Hematopoietic multipotent progenitor cell treated with erythropoietin and hydrocortisone succinate and interleukin-3 and kit ligand, for 4 days (in vitro differentiated cells): ENCODE results near the gene OTOP1.
"Not testable (repeated sequence)": the region's sequence is repeated elsewhere in the genome, so short reads cannot be mapped to it uniquely, and the experiment has no call there.

Experiments
- DNase-seq: peaks from one replicate; pipeline ENCODE4 v3.0.0-alpha.2; 2015

OTOP1 gene, protein sequence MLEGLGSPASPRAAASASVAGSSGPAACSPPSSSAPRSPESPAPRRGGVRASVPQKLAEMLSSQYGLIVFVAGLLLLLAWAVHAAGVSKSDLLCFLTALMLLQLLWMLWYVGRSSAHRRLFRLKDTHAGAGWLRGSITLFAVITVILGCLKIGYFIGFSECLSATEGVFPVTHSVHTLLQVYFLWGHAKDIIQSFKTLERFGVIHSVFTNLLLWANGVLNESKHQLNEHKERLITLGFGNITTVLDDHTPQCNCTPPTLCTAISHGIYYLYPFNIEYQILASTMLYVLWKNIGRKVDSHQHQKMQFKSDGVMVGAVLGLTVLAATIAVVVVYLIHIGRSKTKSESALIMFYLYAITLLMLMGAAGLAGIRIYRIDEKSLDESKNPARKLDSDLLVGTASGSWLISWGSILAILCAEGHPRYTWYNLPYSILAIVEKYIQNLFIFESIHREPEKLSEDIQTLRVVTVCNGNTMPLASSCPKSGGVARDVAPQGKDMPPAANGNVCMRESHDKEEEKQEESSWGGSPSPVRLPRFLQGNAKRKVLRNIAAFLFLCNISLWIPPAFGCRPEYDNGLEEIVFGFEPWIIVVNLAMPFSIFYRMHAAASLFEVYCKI

DNA sequence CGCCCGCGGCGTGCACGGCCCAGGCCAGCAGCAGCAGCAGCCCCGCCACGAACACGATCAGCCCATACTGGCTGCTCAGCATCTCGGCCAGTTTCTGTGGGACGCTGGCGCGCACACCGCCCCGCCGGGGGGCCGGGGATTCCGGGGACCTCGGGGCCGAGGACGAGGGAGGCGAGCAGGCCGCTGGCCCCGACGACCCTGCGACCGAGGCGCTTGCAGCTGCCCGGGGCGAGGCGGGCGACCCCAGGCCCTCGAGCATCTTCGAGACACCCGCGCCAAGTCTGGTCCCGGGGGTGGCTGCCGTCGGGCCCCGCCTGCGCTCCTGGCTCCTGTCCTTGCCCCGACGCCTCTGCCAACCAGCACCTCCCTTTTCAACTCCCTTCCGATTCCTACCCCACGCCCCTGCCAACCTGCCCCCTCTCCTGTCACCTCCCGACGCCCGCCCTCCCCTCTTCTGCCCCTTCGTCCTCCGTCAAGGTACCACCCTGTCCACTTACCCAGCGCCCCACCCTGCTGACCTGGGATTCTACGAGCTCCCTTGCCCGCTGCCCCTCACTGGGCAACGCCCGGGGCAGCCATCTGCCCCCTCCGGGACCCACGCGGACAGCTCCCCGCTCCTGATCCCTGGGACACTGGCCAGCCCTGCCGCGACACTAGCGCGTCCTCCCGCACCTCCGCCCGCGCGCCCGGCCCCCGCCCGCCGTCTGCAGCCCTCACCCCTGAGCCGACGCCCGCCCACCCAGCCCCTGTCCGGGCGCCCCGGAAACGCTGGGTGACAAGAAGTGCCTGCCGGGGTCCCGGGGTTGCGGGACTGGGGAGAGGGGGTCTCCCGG, at the start of gene OTOP1:
Gene OTOP1, minus strand, starts transcription at position 324 of the 833 bp plus-strand sequence. Its CDS starts 65 bp downstream, at position 259.
- no peak for DNase-seq

DNA sequence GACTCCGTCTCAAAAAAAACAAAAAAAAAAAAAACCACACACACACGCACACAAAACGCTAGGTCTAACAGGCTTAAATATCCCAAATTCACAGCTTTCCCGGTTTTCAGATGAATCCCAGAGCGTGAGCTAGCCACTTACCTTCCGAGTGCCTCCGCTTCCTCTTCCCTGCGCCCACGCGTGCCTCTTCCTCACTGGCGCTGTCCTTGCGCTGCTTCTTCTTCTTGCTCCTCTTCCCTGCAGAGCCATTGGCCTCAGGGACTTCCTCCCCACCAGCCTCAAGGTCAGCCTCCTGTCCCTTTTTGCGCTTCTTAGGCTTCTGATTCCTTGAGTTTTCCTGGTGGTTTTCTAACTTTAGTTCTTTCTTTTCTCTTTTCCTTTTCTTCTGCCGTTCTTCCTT, 47.5 kb upstream of the OTOP1 start:
- DNase-seq, result no peak

DNA sequence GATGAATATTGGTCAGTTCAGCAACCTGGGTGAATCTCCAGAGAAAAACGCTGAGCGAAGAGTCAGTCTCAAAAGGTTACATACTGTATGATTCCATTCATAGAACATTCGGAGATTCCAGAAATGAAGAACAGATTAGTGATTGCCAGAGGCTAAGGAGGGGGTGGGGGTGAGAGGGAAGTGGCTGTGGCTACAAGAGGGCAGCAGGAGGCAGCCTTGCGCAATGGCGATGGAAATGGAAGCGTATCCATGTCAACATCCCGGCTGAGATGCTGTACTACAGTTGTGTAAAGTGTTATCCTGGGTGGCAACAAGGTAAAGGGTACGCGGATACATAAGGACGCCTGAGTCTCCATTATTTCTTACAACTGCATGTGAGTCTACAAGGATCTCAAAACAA, 45.2 kb upstream of the OTOP1 start:
- DNase-seq, result no peak

DNA sequence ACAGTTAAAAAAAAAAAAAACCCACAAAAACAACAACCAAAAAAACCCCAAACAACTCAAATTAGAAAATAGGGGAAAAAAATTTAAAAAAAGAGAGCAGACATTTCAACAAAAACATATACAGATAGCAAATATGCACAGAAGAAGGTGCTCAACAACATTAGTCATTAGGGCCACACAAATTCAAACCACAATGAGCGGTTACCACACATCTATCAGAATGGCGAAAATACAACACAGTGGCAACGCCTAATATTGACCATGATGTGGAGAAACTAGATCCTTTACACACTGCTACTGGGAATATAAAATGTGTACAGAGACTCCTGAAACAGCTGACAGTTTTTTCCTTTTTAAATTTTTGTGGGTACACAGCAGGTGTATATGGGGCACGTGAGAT, 43.8 kb upstream of the OTOP1 start:
- DNase-seq, result no peak

DNA sequence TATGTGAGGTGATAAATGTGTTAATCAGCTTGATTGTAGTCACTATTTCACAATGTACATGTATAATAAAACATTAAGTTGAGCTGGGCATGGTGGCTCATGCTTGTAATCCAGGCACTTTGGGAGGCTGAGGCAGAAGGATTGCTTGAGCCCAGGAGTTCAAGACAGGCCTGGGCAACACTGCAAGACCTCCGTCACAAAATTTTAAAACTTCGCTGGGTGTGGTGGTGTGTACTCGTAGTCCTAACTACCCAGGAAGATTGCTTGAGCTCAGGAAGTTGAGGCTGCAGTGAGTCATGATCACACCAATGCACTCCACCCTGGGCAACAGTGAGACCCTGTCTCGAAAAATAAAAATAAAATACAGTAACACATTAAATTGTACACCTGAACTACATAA, 43.1 kb upstream of the OTOP1 start:
- DNase-seq, result no peak

DNA sequence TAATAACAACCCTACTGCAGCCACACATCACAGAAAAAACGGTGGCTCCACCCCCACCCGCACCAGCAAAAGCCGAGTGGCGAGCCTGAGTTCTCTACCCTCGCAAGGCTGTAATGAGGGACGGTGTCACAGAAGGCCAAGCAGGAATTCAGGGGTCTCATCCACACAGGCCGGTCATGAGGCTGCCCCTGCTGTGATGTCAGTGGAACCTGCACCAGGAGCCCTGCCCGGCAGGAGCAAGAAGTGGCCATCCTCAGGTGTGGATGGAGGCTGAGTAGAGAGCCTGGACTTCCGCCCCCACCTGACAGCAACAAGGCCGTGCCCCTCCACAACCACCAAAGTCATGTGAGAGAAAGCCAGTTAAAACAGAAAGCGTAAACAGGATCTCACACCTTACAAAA, 42.6 kb upstream of the OTOP1 start:
- no peak for DNase-seq

DNA sequence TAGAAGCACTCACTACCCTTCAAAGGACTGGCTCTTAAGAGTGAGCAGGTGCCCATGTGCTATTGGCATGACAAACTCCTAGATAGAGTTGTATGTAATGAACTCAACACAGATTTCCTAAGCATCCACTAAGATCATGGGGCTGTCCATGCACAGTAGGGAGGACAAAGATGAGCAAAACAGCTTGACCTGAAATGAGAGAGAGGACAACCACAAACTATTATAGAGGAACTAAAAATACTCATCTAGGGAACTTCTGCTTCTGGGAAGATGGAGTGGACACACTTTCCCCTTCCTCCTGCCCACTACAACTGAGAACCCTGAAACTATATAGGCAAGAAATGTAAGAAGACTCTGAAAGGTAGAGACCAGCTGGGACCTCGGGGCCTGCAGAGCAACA, 42.0 kb upstream of the OTOP1 start:
- DNase-seq, result no peak

DNA sequence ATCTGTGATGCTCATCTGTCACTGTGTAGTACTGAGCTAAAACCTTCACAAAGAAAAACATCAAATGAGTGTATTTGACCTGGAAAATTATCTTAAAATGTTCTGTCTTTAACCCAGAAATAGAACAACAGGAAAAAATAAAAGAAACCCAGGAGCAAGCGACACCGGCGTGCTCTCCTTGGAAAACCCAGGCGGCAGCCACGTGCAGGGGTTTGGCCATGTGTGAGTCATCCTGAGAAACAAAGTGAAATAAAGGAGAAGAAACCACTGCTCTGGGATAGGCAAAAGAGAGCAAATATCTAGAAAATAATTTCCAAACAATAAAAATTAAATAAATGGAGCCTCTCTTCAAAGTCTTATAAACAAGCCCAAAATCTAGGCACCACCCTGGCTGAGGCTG, 41.3 kb upstream of the OTOP1 start:
- DNase-seq, result no peak

DNA sequence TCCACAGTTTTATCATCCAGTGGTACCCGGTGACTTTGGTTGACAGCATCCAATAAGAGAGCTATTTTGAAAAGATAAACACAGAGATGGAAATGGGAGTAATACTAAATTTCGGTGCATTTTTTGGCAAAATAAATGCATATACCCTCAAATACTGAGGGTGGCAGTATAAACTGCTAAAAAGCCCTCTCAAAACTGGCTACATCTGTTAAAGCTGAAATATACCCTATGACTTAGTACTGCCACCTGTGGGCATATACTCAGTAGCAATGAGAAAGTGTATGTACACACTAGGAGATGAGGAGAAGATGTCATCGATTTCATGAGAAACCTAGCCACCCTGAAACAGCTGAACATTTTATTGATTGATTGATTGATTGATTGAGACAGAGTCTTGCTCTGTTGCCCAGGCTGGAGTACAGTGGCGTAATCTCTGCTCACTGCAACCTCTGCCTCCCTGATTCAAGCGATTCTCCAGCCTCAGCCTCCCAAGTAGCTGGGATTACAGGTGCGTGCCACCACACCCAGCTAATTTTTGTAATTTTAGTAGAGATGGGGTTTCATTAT, 33.5 kb upstream of the OTOP1 start:
- peak; percentile 91 for DNase-seq

DNA sequence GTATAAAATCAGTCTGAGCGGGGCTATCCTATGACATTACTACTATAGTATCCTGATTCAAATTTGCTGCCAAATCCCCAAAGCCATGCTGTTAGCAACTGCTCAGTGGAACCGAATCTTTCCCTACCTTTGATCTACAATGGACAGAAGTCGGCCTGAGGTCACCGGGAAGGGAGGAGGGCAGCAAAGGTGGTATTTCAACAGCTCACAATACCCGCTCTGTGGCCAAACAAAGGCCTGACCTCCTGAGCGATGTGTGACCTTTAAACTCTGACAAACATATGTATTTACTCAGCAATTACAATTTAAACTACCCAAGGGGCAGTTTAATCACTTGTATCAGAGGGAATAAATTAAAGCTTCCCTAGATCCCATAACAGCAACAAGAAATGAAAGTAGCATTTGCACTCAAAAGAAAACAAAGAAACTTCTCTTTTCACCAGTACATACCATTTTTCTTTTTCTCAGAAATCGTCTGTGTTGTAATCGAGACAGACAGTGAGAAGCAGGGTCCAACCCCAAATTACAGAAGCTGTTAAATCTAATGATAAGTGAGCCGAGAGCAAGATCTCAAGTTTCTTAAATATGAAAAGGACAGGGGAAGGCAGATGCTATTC, 32.9 kb upstream of the OTOP1 start:
- peak; percentile 36 for DNase-seq

DNA sequence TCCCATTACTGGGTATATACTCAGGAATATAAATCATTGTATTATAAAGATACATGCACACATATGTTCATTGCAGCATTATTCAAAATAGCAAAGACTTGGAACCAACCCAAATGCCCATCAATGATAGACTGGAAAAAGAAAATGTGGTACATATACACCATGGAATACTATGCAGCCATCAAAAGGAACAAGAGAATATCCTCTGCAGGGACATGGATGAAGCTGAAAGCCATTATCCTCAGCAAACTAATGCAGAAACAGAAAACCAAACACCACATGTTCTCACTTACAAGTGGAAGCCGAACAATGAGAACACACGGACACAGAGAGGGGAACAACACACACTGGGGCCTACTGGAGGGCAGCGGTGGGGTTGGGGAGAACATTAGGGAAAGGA, 31.0 kb upstream of the OTOP1 start:
- not testable (repeated sequence) for DNase-seq

DNA sequence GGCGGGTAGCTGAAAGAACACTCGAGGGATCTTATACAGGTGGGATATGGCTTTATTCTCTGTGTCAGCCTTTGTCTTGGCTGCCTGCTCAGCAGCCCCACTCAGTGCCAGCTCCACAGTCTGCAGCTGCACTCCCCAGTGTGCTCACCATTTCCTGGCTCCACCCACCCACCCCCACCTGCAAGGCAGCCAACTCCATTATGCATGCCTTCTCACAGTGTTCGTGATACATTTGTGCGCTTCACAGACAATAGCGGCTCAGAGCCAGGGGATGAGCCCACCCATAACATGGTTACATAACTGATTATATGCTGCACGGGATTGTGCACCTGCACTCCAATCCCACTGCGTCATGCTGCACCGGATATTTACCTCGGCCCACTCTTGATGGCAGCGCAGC, 30.1 kb upstream of the OTOP1 start:
- peak; percentile 15 for DNase-seq

DNA sequence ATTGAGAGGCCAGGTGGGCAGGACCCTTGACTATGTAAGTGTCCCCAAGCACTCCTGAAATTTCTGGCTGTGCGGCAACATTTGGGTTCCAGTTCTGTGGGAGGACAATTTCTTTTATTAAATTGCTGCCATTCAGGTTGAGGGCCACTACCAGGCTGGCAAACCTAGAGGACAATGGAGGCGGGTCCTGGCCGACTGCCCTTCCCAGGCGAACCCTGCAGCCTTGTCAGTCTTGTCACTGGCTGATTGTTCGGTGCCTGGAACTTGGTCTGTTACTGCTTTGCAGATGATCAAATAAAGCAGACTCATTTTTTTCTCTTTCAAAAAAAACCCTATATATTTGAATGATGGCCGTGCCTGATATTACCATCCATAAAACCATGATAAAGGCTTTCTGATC, 27.9 kb upstream of the OTOP1 start:
- DNase-seq, result no peak

DNA sequence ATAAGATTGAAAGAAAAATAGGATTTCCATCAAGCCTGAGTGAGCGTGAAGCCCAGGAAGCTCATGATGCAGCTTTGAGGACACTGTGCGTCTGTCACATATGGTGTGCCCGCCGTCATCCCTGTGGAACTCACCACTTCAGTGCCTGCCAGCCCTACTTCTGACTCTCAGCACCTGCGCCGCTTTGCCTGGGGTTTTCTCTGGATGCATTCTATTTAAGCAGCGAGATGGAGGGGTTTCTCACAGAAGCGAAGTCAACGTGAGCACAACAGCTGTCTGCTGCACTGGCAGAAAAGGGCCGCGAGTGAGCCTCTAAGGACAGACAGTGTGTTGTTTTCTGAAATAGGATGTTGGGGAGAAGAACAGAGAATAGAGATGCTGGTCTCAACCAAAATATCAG, 27.5 kb upstream of the OTOP1 start:
- DNase-seq, result no peak

DNA sequence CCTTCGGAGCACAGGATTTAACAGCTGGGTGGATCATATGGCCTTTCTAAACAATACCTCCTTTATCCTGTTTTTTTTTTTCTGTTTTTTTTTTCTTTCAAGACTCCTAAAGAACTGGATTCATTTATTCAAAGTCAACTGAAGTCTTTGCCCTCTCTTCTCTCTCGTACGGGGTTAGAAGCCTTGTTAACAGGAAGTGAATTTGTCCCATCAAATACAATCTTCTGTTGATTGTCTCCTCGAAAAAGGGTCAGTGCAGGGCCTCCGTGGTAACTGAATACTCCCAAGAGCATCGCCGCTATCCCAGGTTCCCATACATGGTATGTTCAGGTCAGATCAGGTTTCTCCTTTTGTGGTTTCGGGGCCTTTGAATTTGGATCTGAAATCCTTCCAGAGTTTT, 23.1 kb upstream of the OTOP1 start:
- no peak for DNase-seq

DNA sequence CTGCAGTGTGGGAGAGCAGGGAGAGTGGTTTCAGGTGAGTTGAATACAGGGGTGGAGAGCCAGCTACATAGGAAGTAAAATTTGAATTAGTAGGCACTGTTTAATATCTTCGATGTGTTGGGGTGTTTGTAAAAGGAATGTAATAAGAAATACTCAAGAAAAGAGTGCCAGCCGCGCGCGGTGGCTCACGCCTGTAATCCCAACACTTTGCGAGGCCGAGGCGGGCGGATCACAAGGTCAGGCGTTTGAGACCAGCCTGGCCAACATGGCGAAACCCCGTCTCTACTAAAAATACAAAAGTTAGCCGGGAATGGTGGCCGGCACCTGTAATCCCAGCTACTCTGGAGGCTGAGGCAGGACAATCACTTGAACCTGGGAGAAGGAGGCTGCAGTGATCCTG, 22.6 kb upstream of the OTOP1 start:
- not testable (repeated sequence) for DNase-seq

DNA sequence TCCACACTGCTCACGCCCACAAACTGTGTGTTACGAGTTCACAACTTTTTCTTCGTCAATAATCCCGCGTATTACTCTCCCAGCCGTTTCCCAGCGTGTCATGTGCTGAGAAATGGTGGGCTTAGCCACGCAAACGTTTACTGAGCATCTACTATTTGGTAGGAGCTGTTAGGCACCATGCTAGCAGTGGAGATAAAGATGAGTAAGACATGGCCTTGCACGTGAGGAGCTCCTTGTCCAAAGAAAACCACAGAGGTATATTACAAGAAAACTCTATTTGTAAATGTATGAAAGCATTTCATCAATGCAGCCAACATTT, 22.1 kb upstream of the OTOP1 start:
- peak; percentile 34 for DNase-seq

DNA sequence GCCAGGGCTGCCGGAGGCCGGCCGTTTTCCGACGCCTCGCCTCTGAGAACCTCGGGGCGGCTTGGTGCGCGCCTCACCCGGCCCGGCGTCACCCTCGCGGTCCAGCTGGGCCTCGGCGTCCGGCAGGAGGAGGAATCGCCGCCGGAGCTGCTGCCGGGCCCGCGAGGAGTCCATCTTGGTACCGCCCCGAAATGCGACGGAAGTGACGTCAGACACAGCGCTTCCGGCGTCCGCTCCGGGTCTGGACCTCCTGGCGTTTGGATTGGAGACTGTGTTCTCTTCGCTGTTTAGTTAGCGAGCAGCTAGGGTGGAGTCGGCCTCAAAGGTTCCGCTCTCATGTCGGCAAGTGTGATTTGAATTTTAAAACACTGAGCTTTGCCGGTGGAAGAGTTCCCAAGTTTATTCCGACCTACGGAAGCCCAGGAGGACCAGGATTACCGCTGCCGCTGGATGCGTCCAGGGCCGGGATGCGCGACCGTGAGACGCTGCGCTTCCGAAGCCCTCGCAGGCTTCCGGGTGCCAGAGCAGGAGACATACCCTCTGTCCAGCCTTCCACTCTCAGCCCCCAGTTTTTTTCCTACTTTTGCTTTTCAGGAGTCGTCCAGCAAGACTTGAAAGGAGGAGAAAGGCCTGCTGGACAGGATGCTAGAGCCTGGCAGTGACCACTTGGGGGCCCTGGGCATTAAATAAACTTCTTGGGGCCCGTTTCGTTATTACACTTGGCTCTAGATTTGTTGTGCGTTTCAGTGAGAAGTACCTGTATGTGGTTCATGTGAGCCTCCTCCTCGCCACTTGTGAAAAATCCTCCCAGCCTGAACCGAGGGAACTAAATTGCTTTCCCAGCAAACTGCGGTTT, 21.5 kb upstream of the OTOP1 start, which contains the start of gene TMEM128:
Gene TMEM128, minus strand, starts transcription at position 195 of the 856 bp plus-strand sequence. Its CDS starts 21 bp downstream, at position 174.
- peak; percentile 97 for DNase-seq

DNA sequence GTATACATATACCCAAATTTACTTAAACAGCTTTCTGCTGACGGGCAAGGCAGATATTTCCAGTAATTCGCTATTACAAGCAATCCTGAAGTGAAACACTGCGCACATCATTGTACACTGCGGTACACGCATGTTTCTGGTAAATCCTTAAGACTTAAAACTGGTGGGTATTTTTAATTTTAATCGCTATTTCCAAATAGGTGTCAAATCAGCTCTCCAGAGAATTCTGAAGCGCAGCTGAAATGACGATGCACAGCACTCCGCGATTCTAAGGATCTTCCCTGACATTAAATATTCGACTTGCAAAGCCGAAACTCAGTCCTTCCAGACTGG, 20.9 kb upstream of the OTOP1 start:
- no peak for DNase-seq

DNA sequence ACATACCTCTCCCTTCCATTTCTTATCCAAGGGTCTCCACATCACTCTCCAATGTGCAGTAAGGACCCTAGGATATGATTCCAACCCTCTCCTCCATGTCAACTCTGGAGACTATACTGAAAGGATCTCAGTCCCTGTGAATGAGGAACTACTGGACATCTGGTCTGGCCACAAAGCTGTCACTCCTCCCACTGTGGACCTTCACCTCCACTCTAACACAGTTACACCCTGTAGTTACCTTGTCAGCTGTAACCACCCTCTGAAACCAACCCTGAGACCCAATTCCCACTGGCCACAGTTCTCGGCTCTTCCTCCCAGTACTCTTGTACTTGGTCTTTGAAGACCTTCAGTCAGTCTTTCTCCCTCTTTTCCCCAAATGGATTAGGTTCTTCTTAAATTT, 18.4 kb upstream of the OTOP1 start:
- DNase-seq, result no peak

DNA sequence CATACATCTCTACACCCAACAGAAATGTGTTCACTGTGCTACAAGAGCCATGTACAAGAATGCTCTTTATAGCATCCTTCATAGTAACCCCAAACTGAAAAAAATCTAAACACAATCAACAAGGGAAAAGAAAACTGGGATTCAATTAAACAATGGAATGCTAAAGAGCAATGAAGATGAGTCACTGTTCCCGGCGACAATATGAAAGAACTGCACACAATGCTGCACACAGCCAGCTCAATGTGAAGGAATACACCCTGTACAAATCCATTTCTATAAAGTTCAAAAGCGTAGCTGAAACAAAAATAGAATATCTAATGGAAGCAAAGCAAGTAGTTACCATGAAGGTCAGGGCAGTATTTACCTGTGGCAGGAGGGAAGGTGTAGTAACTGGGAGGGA, 12.8 kb upstream of the OTOP1 start:
- not testable (repeated sequence) for DNase-seq

DNA sequence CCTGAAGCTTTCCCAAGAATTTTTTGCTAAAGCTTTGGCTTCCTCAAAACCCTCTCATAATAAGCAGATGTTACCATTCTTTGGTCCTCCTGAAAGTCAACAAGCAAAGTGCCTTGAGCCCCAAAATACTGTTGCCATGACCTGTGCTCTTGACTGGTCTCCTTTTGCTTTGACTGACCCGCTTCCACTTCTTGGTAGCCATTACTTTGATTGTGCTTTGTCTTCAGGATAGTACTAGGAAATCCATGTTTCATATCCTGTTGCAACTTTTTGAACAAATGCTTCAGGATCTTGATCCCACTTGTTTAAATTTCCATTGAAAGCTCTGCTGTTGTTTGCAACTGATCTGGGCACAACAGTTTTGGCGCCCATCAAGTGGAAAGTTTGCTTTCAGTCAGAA, 6.9 kb upstream of the OTOP1 start:
- DNase-seq, result no peak
